Activated gamma-delta T cell (primary cell): ENCODE results near the gene PRDM8.
"Not testable (repeated sequence)": the region's sequence is repeated elsewhere in the genome, so short reads cannot be mapped to it uniquely, and the experiment has no call there.

Source experiments
- DNase-seq: peaks from one replicate; lab custom pipeline; 2025; lab: John Stamatoyannopoulos, UW
- total RNA-seq, 2 donors: gene quantifications; one replicate each; lab custom pipeline; 2026; lab: John Stamatoyannopoulos, UW

Gene PRDM8
- total RNA-seq, result 26.3 to 39.8 reads per million in 2 donors

GRCh38 chr4:80196922-80197573 lies at the start of gene PRDM8:
PRDM8 (plus strand) TSS chr4:80197503; CDS start chr4:80200081, 2,578 bp downstream.
- no peak for DNase-seq

- no peak for DNase-seq
Measured at GRCh38 chr4:80150387-80151180, 46.7 kb upstream of the PRDM8 start.

- DNase-seq, result no peak
Measured at GRCh38 chr4:80151981-80152380, 45.3 kb upstream of the PRDM8 start.

- DNase-seq, result no peak
Measured at GRCh38 chr4:80153874-80154544, 43.3 kb upstream of the PRDM8 start.

- no peak for DNase-seq
Measured at GRCh38 chr4:80154545-80154933, 42.8 kb upstream of the PRDM8 start.

- DNase-seq, result no peak
Measured at GRCh38 chr4:80155316-80155982, 41.9 kb upstream of the PRDM8 start.

GRCh38 chr4:80156410-80156809 lies 40.9 kb upstream of the PRDM8 start:
- DNase-seq, result no peak

GRCh38 chr4:80161413-80162058 lies 35.8 kb upstream of the PRDM8 start:
- no peak for DNase-seq

- DNase-seq, result no peak
Measured at GRCh38 chr4:80162418-80162817, 34.9 kb upstream of the PRDM8 start.

- DNase-seq, result no peak
Measured at GRCh38 chr4:80165855-80166254, 31.4 kb upstream of the PRDM8 start.

- no peak for DNase-seq
Measured at GRCh38 chr4:80171251-80171650, 26.1 kb upstream of the PRDM8 start.

GRCh38 chr4:80171656-80172055 lies 25.6 kb upstream of the PRDM8 start:
- DNase-seq, result no peak

GRCh38 chr4:80172203-80172602 lies 25.1 kb upstream of the PRDM8 start:
- no peak for DNase-seq

- DNase-seq, result no peak
Measured at GRCh38 chr4:80173401-80173800, 23.9 kb upstream of the PRDM8 start.

GRCh38 chr4:80173841-80174240 lies 23.5 kb upstream of the PRDM8 start:
- no peak for DNase-seq

GRCh38 chr4:80177793-80178192 lies 19.5 kb upstream of the PRDM8 start:
- not testable (repeated sequence) for DNase-seq

GRCh38 chr4:80178964-80179363 lies 18.3 kb upstream of the PRDM8 start:
- no peak for DNase-seq

GRCh38 chr4:80179637-80180161 lies 17.6 kb upstream of the PRDM8 start:
- no peak for DNase-seq

GRCh38 chr4:80180743-80181142 lies 16.6 kb upstream of the PRDM8 start:
- no peak for DNase-seq

- DNase-seq, result no peak
Measured at GRCh38 chr4:80182237-80182866, 15.0 kb upstream of the PRDM8 start.
